ENCODE measurements around the gene PERM1. TPM values are rescaled to one million over a fixed set of nuclear protein-coding genes. Genes with fewer than 3 reads are reported as not detected.

Gene PERM1
- total RNA-seq, 4 donors from 2014 or later: 0.94 TPM; not detected in 3

- TF ChIP-seq, protein P1, sequence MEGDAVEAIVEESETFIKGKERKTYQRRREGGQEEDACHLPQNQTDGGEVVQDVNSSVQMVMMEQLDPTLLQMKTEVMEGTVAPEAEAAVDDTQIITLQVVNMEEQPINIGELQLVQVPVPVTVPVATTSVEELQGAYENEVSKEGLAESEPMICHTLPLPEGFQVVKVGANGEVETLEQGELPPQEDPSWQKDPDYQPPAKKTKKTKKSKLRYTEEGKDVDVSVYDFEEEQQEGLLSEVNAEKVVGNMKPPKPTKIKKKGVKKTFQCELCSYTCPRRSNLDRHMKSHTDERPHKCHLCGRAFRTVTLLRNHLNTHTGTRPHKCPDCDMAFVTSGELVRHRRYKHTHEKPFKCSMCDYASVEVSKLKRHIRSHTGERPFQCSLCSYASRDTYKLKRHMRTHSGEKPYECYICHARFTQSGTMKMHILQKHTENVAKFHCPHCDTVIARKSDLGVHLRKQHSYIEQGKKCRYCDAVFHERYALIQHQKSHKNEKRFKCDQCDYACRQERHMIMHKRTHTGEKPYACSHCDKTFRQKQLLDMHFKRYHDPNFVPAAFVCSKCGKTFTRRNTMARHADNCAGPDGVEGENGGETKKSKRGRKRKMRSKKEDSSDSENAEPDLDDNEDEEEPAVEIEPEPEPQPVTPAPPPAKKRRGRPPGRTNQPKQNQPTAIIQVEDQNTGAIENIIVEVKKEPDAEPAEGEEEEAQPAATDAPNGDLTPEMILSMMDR (IDR thresholded peaks at IDR 0.05; ENCODE audit: low read depth): no peak
Measured at GRCh38 chr1:942864-943533, 38.9 kb downstream of the PERM1 start.

GRCh38 chr1:942411-942821 is 39.5 kb downstream of the PERM1 start:
- TF ChIP-seq, protein P1 (IDR thresholded peaks at IDR 0.05; ENCODE audit: low read depth): no peak

- TF ChIP-seq, protein P1 (IDR thresholded peaks at IDR 0.05; ENCODE audit: low read depth): no peak
Measured at GRCh38 chr1:941588-942383, 40.1 kb downstream of the PERM1 start.

DNA sequence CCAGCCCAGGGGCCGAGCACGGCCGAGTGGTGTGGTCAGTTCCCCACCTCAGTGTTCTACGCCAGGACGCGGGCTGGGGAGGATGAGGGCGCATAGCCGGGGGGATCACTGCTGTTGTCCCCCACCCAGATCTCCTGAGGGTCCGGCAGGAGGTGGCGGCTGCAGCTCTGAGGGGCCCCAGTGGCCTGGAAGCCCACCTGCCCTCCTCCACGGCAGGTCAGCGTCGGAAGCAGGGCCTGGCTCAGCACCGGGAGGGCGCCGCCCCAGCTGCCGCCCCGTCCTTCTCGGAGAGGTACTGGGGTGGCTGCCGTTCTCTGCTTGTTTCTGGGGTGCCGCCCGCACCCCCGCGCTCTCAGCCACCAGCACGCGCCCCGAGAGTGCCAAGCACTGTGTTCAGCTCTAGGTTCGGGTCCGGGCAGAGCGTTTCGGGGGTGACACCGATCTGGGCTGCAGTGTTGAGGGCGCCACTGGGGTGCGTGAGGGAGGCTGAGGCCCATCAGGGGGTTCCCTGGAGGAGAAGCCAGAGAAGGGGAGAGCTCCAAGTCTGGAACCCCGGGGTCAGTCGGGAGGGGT is 40.8 kb downstream of the PERM1 start:
- TF ChIP-seq, protein P1 (IDR thresholded peaks at IDR 0.05; ENCODE audit: low read depth): no peak

DNA sequence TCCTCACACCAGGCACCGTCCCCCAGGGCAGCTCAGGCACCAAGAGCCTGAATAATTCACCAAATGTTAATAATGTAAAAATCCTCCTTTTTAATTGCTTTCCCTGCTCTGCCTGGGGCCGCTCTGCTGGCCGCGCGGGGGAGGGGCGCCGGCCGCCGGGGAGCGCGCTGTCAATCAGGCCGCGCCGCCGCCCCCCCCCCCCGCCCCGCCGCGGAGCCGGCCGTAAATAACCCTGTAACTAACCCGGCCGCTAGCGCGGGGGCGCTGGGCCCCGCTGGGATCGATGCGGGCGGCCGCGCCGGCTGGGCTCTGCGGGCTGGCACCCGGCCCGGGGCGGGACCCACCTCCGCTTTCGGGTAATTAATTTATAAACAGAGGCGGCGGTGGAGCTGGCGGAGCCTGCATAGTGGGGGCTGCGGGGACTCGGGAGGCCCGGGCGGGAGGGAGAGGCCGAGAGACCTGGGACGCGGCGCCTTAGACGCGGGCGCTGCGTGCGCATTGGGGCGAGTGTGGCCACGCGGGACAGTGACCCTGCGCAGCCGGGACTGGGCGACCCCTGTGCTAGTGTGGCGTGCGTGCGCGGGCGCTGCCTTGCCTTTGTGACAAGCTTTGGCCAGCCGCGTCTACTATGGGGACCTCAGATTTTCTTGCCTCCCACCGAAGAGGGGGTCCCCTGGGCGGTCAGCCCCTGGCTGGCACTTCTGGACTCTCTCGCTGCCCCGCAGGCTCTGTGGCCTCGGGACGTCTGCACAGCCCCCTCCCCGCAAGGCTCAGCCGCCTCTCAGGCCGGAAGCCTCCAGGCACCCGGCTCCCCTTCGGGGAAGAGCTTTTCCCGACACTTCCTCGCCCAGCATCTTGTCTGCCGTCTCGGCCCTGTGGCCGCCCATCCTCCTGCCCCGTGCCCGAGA is 41.5 kb downstream of the PERM1 start:
- TF ChIP-seq, protein P1 (IDR thresholded peaks at IDR 0.05; ENCODE audit: low read depth): no peak

GRCh38 chr1:939511-940106 is 42.3 kb downstream of the PERM1 start:
- TF ChIP-seq, protein P1 (IDR thresholded peaks at IDR 0.05; ENCODE audit: low read depth): no peak
